HUDEP-2 (cell line): Measurements from ENCODE around the gene PCBD1.

Source experiments
- DNase-seq, 76 experiments: peaks; one replicate each; lab custom pipeline; 2025; ENCODE audit not compliant: unreplicated experiment in 76 of 76; lab: John Stamatoyannopoulos, UW

PCBD1 gene

GRCh38 chr10:70840836-70841235, 47.5 kb downstream of the PCBD1 start:
- DNase-seq, result no peak

DNA sequence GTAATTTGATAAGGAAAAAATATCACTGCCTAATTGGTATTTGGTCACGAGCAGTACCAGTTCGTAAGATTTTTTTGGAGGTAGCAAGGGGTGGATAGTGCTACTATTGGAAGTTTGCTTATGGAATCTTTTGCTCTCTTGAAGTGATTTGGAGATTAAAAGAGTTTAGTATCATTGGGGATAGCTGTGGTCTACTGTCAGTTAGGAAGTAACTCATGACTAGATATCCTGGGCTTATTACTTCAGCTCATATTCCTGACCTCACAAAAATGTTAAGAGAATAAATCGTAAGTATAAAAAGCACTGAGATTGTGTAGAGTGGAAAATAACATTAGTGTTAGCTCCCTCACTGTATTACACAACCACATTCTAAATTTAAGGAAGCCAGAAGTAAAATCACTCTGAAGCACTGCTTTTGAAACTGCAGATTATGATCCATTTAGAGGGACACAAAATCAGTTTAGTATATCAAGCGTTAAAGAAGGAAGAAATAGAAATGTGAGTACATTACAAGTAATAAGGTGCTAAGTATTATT, 50.0 kb downstream of the PCBD1 start:
- no peak for DNase-seq

DNA sequence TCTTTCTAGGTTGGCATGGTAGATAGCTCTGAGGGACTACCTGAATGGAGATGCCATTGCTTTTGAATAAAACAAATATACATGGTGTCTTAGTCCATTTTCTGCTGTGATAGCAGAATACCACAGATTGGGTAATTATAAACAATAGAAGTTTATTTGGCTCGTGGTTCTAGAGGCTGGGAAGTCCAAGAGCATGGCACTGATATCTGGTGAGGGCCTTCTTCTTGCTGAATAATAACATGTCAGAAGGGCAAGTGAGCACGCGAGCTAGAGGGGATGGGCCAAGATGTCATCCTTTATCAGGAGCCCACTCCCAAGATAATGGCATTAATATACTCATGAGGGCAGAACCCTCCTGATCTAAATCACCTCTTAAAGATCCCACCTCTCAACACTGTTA, 50.7 kb downstream of the PCBD1 start:
- DNase-seq, result no peak

DNA sequence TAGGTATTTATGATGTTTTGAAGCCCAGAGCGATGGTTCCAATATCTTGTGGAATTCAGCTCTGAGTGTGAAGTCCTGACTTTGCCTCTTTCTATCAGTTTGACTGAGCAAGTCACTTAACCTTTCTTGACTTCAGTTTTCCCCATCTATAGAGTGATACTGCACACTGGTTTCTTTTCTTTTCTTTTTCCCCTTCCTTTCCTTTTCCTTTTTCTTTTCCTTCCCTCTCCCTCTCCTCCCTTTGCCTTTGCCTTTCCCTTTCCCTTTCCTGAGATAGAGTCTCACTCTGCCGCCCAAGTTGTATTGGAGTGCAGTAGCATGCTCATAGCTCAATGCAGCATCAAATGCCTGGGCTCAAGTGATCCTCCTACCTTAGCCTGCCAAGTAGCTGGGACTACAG, 52.0 kb downstream of the PCBD1 start:
- DNase-seq, result no peak

- no peak for DNase-seq
Observed at GRCh38 chr10:70834441-70835151, 53.8 kb downstream of the PCBD1 start.

DNA sequence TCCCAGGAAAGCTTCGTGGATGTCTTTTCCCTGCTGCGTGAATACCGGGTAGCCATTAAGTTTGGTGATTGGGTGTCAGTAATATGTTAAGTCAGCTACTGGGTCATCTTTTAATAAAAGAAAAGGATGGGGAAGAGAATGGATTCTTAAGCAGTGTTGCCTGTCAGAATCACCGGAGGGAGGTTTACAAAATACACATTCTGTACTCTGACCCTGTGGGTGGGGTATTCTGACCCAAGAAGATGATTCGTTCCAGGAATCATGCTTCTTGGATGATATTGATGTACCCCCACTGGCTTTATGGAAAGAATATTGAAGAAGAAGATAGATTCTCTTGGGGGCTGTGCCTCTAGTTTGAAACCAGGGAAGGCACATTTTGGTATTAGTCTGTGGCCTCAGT, 54.3 kb downstream of the PCBD1 start:
- no peak for DNase-seq

DNA sequence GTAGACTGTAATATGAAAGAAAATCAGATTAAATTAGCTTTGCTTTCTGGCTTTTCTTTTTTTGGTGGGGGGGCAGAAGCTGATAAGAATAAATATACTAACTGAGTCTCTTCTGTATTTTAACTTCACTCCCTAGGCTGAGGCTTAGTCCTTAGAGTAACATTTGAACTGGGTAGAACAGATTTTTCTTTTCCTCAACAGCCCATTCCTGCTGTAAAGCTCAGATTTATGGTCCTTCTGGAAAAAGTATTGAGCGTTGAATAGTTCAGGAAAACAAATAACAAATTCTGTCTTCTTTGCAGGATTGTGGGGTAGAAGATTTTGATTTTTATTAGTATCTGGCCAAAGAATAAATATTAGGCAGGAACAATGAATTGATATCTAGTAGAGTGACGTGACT, 54.8 kb downstream of the PCBD1 start:
- DNase-seq, result no peak
